GM23338 (cell line): ENCODE results near the gene SIRPA.

Experiments
- CTCF ChIP-seq, 2 experiments: fragments of 200-600 bp in 1 of 2; sonication (generic) in 1 of 2; conservative IDR thresholded peaks; 2 replicates each; pipeline versions ENCODE4 v1.5.1 to v1.6.1; 2016 to 2017; ENCODE audit warnings: antibody characterized with exemption in 2 of 2, low read depth in 2 of 2, mild to moderate bottlenecking in 2 of 2, moderate library complexity in 1 of 2
- EZH2 ChIP-seq: fragments of 200-600 bp; sonication (generic); IDR thresholded peaks from one replicate; pipeline ENCODE4 v1.8.0; 2017; ENCODE audit warnings: antibody characterized with exemption, mild to moderate bottlenecking, low read depth; ENCODE audit not compliant: unreplicated experiment
- POLR2AphosphoS5 ChIP-seq: IDR thresholded peaks from 2 replicates; pipeline ENCODE4 v1.6.1; 2016; ENCODE audit warnings: antibody characterized with exemption, low read depth

GRCh38 chr20:1901704-1902103 lies 6.5 kb downstream of the SIRPA start:
- no peak for TF ChIP-seq CTCF (conservative IDR thresholded peaks at IDR 0.05; ENCODE audit: low read depth in 2 of 2)
- TF ChIP-seq POLR2AphosphoS5 = no peak
- no peak for TF ChIP-seq EZH2
